K562 (cell line): Measurements from ENCODE around the gene SPATC1L. TPM values are rescaled to one million over a fixed set of nuclear protein-coding genes. Genes with fewer than 3 reads are reported as not detected.

Source experiments
- ARID2 ChIP-seq: fragments of 450-650 bp; IDR thresholded peaks from 2 replicates; pipeline ENCODE4 v1.6.1; 2017; ENCODE audit warnings: antibody characterized with exemption, mild to moderate bottlenecking
- HDAC8 ChIP-seq: fragments of 450-650 bp; IDR thresholded peaks from 2 replicates; pipeline ENCODE4 v1.6.1; 2016; ENCODE audit warnings: mild to moderate bottlenecking, missing genetic modification characterization, moderate library complexity, missing compliant biosample characterization
- JUN ChIP-seq, 2 experiments: sonication (generic) in 1 of 2; formaldehyde crosslinking in 1 of 2; IDR thresholded peaks; 2 replicates each; pipeline versions ENCODE4 v1.6.1 to v1.8.0; 2012 to 2022; ENCODE audit warnings: borderline replicate concordance in 2 of 2, mild to moderate bottlenecking in 2 of 2, improper control_type of control experiment in 1 of 2, low read depth in 1 of 2, low read length in 1 of 2, missing genetic modification reagents in 1 of 2
- KDM1A ChIP-seq, 2 experiments: fragments of 450-650 bp; IDR thresholded peaks; 2 replicates each; pipeline ENCODE4 v1.6.1; 2016; ENCODE audit warnings: mild to moderate bottlenecking in 2 of 2
- NCOA2 ChIP-seq, 2 experiments: fragments of 450-650 bp; IDR thresholded peaks; 2 replicates each; pipeline ENCODE4 v1.6.1; 2018; ENCODE audit warnings: mild to moderate bottlenecking in 2 of 2, moderate library complexity in 1 of 2; ENCODE audit not compliant: partially characterized antibody in 2 of 2
- NR2C2 ChIP-seq, 2 experiments: fragments of 200-800 bp in 1 of 2; sonication (Bioruptor generic) in 1 of 2; sonication (generic) in 1 of 2; formaldehyde crosslinking in 1 of 2; IDR thresholded peaks; 2 replicates each; pipeline versions ENCODE4 v1.6.1 to v1.8.0; 2016 to 2022; ENCODE audit warnings: mild to moderate bottlenecking in 1 of 2, missing compliant biosample characterization in 1 of 2, missing genetic modification characterization in 1 of 2, missing genetic modification reagents in 1 of 2
- SAFB2 ChIP-seq: fragments of 200-400 bp; formaldehyde crosslinking; IDR thresholded peaks from 2 replicates; pipeline ENCODE4 v1.6.1; 2018; ENCODE audit warnings: borderline replicate concordance, low read length, low read depth, moderate library complexity; ENCODE audit not compliant: severe bottlenecking
- SLC30A9 ChIP-seq: fragments of 250-450 bp; sonication (Bioruptor Pico); IDR thresholded peaks from 2 replicates; pipeline ENCODE4 v1.8.0; 2022; ENCODE audit warnings: mild to moderate bottlenecking, moderate library complexity
- ZC3H4 ChIP-seq: sonication (generic); formaldehyde crosslinking; IDR thresholded peaks from 2 replicates; pipeline ENCODE4 v1.9.0; 2021; ENCODE audit warnings: missing genetic modification reagents, borderline replicate concordance
- ZNF324 ChIP-seq: fragments of 250-450 bp; sonication (Bioruptor Pico); IDR thresholded peaks from 2 replicates; pipeline ENCODE4 v1.4.0; 2020; ENCODE audit warnings: mild to moderate bottlenecking
- polyA plus RNA-seq, 8 experiments: library from polyadenylated mRNA; depleted of rRNA in 4 of 8; stranded (reverse) in 5 of 8; unstranded in 3 of 8; fragments of >200 nt; fragmentation: Nextera tagmentation in 2 of 8; fragmentation: Illumina TruSeq in 1 of 8; extraction: Ambion mirVana in 2 of 8; extraction: Trizol in 1 of 8; gene quantifications; 2 replicates each; pipeline versions ENCODE4 v1.2.1 to v1.2.3, GENCODE V29; 2011 to 2014; ENCODE audit warnings: inconsistent platforms in 1 of 8, missing spikeins in 1 of 8
- total RNA-seq, 7 experiments: library from RNA; depleted of rRNA in 6 of 7; stranded (reverse); fragments of >200 nt in 6 of 7; fragmentation: Illumina TruSeq in 2 of 7; extraction: Trizol in 2 of 7; gene quantifications; 2 replicates each; pipeline versions ENCODE4 v1.2.1 to v1.2.3, GENCODE V29; 2011 to 2021; ENCODE audit warnings: low replicate concordance in 1 of 7
- TF ChIP-seq, protein P1 (sequence below): sonication (generic); formaldehyde crosslinking; IDR thresholded peaks from 2 replicates; pipeline ENCODE4 v1.8.0; 2022; ENCODE audit warnings: mild to moderate bottlenecking, missing genetic modification reagents, borderline replicate concordance
- TF ChIP-seq, protein P2 (sequence below): fragments of 250-450 bp; sonication (Bioruptor Pico); IDR thresholded peaks from 2 replicates; pipeline ENCODE4 v1.5.0; 2021; ENCODE audit warnings: mild to moderate bottlenecking, borderline replicate concordance
- TF ChIP-seq, protein P3 (sequence below), 3 experiments: fragments of 200-800 bp in 1 of 3; fragments of 250-450 bp in 1 of 3; fragments of 450-650 bp in 1 of 3; sonication (Bioruptor Pico) in 1 of 3; sonication (Bioruptor generic) in 1 of 3; formaldehyde crosslinking in 1 of 3; IDR thresholded peaks; 2 replicates each; pipeline versions ENCODE4 v1.6.1 to v1.8.0; 2016 to 2022; ENCODE audit warnings: mild to moderate bottlenecking in 2 of 3, missing genetic modification characterization in 2 of 3, missing compliant biosample characterization in 1 of 3, moderate library complexity in 1 of 3
- TF ChIP-seq, protein P4 (sequence below): sonication (generic); formaldehyde crosslinking; IDR thresholded peaks from 2 replicates; pipeline ENCODE4 v1.8.0; 2022; ENCODE audit warnings: missing genetic modification reagents, mild to moderate bottlenecking, borderline replicate concordance

SPATC1L gene
- total and polyA plus RNA-seq, 9 of the 15 experiments (the other 6 are each of a cell fraction or from before 2014, with no cell fraction given) = 0.14 to 121 (median 34.0) TPM; not detected in 1

DNA sequence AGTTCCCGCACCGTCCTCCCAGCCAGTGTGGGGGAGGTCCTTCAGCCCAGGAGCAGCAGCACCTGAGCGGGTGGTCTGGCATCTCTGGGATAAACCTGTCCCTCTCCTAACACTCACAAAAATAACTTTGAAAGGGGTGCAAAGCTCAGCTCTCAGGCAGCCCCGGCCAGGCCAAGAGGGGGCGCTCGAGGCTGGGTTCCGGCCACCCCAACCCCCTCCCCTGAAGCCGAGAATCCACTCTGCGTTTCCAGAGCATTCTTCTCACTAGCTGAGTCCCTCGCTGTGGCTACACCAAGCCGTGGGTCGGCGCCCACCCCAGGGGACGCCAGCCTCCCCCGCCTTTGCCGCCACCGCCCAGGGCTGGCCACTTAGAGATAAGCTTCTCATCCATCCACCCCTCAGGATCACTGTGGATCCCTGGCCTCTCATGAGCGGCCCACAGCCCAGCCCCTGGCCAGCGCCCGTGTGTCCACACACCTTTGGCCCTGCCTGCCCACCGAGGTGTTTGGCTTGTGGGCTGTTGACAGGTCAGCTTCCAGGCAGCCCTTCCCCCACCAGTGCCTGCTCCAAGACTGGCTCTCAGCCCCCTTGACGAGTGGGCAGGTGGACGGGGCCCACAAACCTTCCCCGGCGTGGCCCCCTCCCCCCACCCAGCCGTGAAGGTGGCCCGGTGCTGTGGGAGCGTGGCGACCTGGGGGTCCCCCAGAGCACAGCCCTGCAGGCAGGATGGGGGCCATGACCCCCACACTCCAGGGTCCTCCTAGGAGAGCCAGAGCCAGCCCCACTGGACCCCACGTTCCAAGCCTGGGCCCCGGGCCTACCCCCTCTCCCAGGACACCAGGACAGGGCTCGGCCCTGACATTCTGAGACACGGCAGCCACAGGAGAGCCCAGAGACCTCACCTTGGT lies 30.8 kb downstream of the SPATC1L start (continued):
- TF ChIP-seq SLC30A9 (CRISPR knock-in tag) (no peak), ZC3H4 (CRISPR knock-in tag) (no peak), HDAC8 (tag) (no peak), NR2C2 (CRISPR knock-in tag; IDR thresholded peaks at IDR 0.05) (no peak), NR2C2 (tag; IDR thresholded peaks at IDR 0.05) (no peak; the same call in 1 of the 2 replicates), SAFB2 (no peak), ARID2 (peak; percentile 57; the same call in 1 of the 2 replicates), NCOA2 (IDR thresholded peaks at IDR 0.05; ENCODE audit: partially characterized antibody in 2 of 2) (no peak), KDM1A (IDR thresholded peaks at IDR 0.05) (peak in 1 of 2 experiments; percentile 38; a peak in 1 of 4 replicates), JUN (IDR thresholded peaks at IDR 0.05; ENCODE audit: borderline replicate concordance, low read depth, low read length) (peak; percentile 5; the same call in 1 of the 2 replicates), JUN (CRISPR knock-in tag; IDR thresholded peaks at IDR 0.05; ENCODE audit: borderline replicate concordance) (no peak), ZNF324 (CRISPR knock-in tag) (no peak)
- TF ChIP-seq, protein P1, sequence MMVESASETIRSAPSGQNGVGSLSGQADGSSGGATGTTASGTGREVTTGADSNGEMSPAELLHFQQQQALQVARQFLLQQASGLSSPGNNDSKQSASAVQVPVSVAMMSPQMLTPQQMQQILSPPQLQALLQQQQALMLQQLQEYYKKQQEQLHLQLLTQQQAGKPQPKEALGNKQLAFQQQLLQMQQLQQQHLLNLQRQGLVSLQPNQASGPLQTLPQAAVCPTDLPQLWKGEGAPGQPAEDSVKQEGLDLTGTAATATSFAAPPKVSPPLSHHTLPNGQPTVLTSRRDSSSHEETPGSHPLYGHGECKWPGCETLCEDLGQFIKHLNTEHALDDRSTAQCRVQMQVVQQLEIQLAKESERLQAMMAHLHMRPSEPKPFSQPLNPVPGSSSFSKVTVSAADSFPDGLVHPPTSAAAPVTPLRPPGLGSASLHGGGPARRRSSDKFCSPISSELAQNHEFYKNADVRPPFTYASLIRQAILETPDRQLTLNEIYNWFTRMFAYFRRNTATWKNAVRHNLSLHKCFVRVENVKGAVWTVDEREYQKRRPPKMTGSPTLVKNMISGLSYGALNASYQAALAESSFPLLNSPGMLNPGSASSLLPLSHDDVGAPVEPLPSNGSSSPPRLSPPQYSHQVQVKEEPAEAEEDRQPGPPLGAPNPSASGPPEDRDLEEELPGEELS (CRISPR knock-in tag) = no peak
- TF ChIP-seq, protein P2, sequence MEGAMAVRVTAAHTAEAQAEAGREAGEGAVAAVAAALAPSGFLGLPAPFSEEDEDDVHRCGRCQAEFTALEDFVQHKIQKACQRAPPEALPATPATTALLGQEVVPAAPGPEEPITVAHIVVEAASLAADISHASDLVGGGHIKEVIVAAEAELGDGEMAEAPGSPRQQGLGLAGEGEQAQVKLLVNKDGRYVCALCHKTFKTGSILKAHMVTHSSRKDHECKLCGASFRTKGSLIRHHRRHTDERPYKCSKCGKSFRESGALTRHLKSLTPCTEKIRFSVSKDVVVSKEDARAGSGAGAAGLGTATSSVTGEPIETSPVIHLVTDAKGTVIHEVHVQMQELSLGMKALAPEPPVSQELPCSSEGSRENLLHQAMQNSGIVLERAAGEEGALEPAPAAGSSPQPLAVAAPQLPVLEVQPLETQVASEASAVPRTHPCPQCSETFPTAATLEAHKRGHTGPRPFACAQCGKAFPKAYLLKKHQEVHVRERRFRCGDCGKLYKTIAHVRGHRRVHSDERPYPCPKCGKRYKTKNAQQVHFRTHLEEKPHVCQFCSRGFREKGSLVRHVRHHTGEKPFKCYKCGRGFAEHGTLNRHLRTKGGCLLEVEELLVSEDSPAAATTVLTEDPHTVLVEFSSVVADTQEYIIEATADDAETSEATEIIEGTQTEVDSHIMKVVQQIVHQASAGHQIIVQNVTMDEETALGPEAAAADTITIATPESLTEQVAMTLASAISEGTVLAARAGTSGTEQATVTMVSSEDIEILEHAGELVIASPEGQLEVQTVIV (CRISPR knock-in tag) = no peak
- TF ChIP-seq, protein P3, sequence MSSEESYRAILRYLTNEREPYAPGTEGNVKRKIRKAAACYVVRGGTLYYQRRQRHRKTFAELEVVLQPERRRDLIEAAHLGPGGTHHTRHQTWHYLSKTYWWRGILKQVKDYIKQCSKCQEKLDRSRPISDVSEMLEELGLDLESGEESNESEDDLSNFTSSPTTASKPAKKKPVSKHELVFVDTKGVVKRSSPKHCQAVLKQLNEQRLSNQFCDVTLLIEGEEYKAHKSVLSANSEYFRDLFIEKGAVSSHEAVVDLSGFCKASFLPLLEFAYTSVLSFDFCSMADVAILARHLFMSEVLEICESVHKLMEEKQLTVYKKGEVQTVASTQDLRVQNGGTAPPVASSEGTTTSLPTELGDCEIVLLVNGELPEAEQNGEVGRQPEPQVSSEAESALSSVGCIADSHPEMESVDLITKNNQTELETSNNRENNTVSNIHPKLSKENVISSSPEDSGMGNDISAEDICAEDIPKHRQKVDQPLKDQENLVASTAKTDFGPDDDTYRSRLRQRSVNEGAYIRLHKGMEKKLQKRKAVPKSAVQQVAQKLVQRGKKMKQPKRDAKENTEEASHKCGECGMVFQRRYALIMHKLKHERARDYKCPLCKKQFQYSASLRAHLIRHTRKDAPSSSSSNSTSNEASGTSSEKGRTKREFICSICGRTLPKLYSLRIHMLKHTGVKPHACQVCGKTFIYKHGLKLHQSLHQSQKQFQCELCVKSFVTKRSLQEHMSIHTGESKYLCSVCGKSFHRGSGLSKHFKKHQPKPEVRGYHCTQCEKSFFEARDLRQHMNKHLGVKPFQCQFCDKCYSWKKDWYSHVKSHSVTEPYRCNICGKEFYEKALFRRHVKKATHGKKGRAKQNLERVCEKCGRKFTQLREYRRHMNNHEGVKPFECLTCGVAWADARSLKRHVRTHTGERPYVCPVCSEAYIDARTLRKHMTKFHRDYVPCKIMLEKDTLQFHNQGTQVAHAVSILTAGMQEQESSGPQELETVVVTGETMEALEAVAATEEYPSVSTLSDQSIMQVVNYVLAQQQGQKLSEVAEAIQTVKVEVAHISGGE (CRISPR knock-in tag; IDR thresholded peaks at IDR 0.05) = no peak
- TF ChIP-seq, protein P4, sequence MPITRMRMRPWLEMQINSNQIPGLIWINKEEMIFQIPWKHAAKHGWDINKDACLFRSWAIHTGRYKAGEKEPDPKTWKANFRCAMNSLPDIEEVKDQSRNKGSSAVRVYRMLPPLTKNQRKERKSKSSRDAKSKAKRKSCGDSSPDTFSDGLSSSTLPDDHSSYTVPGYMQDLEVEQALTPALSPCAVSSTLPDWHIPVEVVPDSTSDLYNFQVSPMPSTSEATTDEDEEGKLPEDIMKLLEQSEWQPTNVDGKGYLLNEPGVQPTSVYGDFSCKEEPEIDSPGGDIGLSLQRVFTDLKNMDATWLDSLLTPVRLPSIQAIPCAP (CRISPR knock-in tag) = no peak
